Hepatocyte (in vitro differentiated cells): ENCODE results near the gene SIX2. TPM values are rescaled to one million over a fixed set of nuclear protein-coding genes. Genes with fewer than 3 reads are reported as not detected.

Experiments
- DNase-seq: peaks from one replicate; pipeline ENCODE4 v3.0.0-alpha.2; 2016; ENCODE audit warnings: low spot score
- H2AFZ ChIP-seq: fragments of 200-600 bp; sonication (generic); 2 replicates; pipeline ENCODE4 v1.6.0; 2016; ENCODE audit warnings: antibody characterized with exemption, mild to moderate bottlenecking
- H3K27ac ChIP-seq: fragments of 200-600 bp; sonication (generic); 2 replicates; pipeline ENCODE4 v1.5.1; 2016; ENCODE audit warnings: mild to moderate bottlenecking
- H3K27me3 ChIP-seq: fragments of 200-600 bp; sonication (generic); 2 replicates; pipeline ENCODE4 v1.6.1; 2016
- H3K36me3 ChIP-seq: fragments of 200-600 bp; sonication (generic); replicated peaks from 2 replicates; pipeline ENCODE4 v1.5.1; 2016; ENCODE audit warnings: low read depth; ENCODE audit not compliant: insufficient read depth
- H3K4me1 ChIP-seq: fragments of 200-600 bp; sonication (generic); 2 replicates; pipeline ENCODE4 v1.5.1; 2016; ENCODE audit warnings: mild to moderate bottlenecking, moderate library complexity; ENCODE audit not compliant: insufficient read depth
- H3K4me2 ChIP-seq: fragments of 200-600 bp; sonication (generic); 2 replicates; pipeline ENCODE4 v1.6.0; 2016
- H3K4me3 ChIP-seq: fragments of 200-600 bp; sonication (generic); 2 replicates; pipeline ENCODE4 v1.5.1; 2016; ENCODE audit warnings: mild to moderate bottlenecking
- H3K79me2 ChIP-seq: fragments of 200-600 bp; sonication (generic); 2 replicates; pipeline ENCODE4 v1.6.0; 2017; ENCODE audit warnings: mild to moderate bottlenecking
- H3K9me2 ChIP-seq: fragments of 200-600 bp; sonication (generic); replicated peaks from 2 replicates; pipeline ENCODE4 v1.6.0; 2017; ENCODE audit warnings: mild to moderate bottlenecking; ENCODE audit not compliant: insufficient read depth
- H3K9me3 ChIP-seq: fragments of 200-600 bp; sonication (generic); 2 replicates; pipeline ENCODE4 v1.5.1; 2016; ENCODE audit warnings: low read depth, mild to moderate bottlenecking
- H4K20me1 ChIP-seq: fragments of 200-600 bp; sonication (generic); 2 replicates; pipeline ENCODE4 v1.6.0; 2016; ENCODE audit warnings: mild to moderate bottlenecking; ENCODE audit not compliant: insufficient read depth, poor library complexity, severe bottlenecking
- EZH2 ChIP-seq: fragments of 200-600 bp; sonication (generic); IDR thresholded peaks from 2 replicates; pipeline ENCODE4 v1.6.1; 2016; ENCODE audit warnings: antibody characterized with exemption, mild to moderate bottlenecking, borderline replicate concordance
- EZH2phosphoT487 ChIP-seq: fragments of 200-600 bp; sonication (generic); IDR thresholded peaks from one replicate; pipeline ENCODE4 v1.6.1; 2018; ENCODE audit warnings: antibody characterized with exemption, mild to moderate bottlenecking, low read depth, moderate library complexity; ENCODE audit not compliant: unreplicated experiment, severe bottlenecking
- WGBS: methylation state at CpG from one replicate; pipeline ENCODE4 v1.1.6; 2016; ENCODE audit warnings: low lambda C conversion rate; ENCODE audit errors: missing lambda C conversion rate; 5-methylcytosine and 5-hydroxymethylcytosine counted together
- polyA plus RNA-seq: library from polyadenylated mRNA; unstranded; fragments of >200 nt; fragmentation: Nextera tagmentation; extraction: Ambion mirVana; gene quantifications from 2 replicates; pipeline ENCODE4 v1.2.1, GENCODE V29; 2016
- total RNA-seq: library from RNA; depleted of rRNA; stranded (reverse); fragments of >200 nt; gene quantifications from 2 replicates; pipeline ENCODE4 v1.2.3, GENCODE V29; 2014
- TF ChIP-seq, protein P1 (sequence below): fragments of 200-600 bp; sonication (generic); IDR thresholded peaks from 2 replicates; pipeline ENCODE4 v1.5.1; 2016; ENCODE audit warnings: antibody characterized with exemption, mild to moderate bottlenecking; ENCODE audit not compliant: poor library complexity

The SIX2 gene
- total and polyA plus RNA-seq, 2 experiments from 2014 or later = 0.53 to 1.3 TPM

DNA sequence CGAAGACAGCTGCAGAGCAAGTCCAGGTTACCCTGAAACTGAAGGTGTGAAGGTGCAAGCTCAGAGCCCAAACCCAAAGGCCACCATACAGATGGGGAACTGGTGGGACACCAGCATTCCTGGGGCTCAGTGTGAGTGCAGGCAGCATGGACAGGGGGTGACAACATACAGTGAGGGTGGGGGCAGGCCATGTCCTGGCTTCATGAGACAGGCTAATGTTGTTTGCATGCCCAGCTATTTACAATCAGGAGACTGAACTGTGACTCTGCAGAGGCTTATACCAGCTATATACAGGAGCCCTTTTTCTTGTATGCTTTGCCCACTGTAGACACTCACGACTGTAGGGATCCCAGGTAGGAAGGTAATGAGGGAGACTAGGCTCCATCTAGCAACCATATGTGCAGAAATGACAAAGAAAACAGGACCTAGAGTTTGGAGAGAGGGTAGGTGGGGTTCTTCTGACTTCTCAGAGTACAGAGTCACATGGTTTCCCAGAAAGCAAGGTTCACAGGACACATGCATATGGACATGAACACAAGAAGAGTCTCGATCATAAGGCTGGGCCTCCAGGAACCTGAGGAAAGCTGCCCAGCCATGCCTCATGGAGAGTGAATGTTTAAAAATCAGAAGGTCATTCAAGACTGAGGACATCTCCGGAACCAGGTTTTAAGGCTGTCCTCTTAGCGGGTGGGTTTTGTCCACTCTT is 41.4 kb downstream of the SIX2 start:
- no peak overlapping the region for H3K27ac ChIP-seq
- H3K4me2 ChIP-seq = no peak overlapping the region
- no peaks in the 10 kb centered on the region for H3K4me1 ChIP-seq
- no peaks in the 10 kb centered on the region for H3K9me3 ChIP-seq
- 89% methylated on average over 5 of the region's 5 CpGs for WGBS
- H3K4me3 ChIP-seq = no peak overlapping the region
- H4K20me1 ChIP-seq = no peaks in the 10 kb centered on the region
- no peak for DNase-seq
- H3K36me3 ChIP-seq = no peaks in the 10 kb centered on the region
- H3K9me2 ChIP-seq = no peaks in the 10 kb centered on the region
- no peaks in the 10 kb centered on the region for H3K79me2 ChIP-seq
- H3K27me3 ChIP-seq = peaks cover 31% of the 10 kb centered on the region
- no peak overlapping the region for H2AFZ ChIP-seq
- TF ChIP-seq, protein P1, sequence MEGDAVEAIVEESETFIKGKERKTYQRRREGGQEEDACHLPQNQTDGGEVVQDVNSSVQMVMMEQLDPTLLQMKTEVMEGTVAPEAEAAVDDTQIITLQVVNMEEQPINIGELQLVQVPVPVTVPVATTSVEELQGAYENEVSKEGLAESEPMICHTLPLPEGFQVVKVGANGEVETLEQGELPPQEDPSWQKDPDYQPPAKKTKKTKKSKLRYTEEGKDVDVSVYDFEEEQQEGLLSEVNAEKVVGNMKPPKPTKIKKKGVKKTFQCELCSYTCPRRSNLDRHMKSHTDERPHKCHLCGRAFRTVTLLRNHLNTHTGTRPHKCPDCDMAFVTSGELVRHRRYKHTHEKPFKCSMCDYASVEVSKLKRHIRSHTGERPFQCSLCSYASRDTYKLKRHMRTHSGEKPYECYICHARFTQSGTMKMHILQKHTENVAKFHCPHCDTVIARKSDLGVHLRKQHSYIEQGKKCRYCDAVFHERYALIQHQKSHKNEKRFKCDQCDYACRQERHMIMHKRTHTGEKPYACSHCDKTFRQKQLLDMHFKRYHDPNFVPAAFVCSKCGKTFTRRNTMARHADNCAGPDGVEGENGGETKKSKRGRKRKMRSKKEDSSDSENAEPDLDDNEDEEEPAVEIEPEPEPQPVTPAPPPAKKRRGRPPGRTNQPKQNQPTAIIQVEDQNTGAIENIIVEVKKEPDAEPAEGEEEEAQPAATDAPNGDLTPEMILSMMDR = no peak
- TF ChIP-seq EZH2 (no peak), EZH2phosphoT487 (no peak)

GRCh38 chr2:44967056-44967455 is 42.2 kb downstream of the SIX2 start:
- 77% methylated on average over 6 of the region's 6 CpGs for WGBS
- TF ChIP-seq, protein P1 = no peak
- TF ChIP-seq EZH2 = no peak
- TF ChIP-seq EZH2phosphoT487 = no peak
- H3K9me2 ChIP-seq = no peaks in the 10 kb centered on the region

GRCh38 chr2:44965684-44966083 is 43.6 kb downstream of the SIX2 start:
- Histone ChIP-seq H3K27ac (no peak overlapping the region), H3K4me2 (no peak overlapping the region), H4K20me1 (no peaks in the 10 kb centered on the region), H3K4me3 (no peak overlapping the region), H3K27me3 (peaks cover 46% of the 10 kb centered on the region), H2AFZ (no peak overlapping the region), H3K79me2 (no peaks in the 10 kb centered on the region), H3K9me2 (no peaks in the 10 kb centered on the region), H3K36me3 (no peaks in the 10 kb centered on the region), H3K9me3 (no peaks in the 10 kb centered on the region), H3K4me1 (no peaks in the 10 kb centered on the region)
- no peak for DNase-seq
- 88% methylated on average over 2 of the region's 2 CpGs for WGBS
- TF ChIP-seq, protein P1 = no peak
- TF ChIP-seq EZH2 = no peak

More at GRCh38 chr2:44967056-44967455, 42.2 kb downstream of the SIX2 start:
- no peaks in the 10 kb centered on the region for H3K36me3 ChIP-seq
- H3K4me3 ChIP-seq = no peak overlapping the region
- H3K4me2 ChIP-seq = no peak overlapping the region
- no peaks in the 10 kb centered on the region for H3K9me3 ChIP-seq
- H4K20me1 ChIP-seq = no peaks in the 10 kb centered on the region
- H2AFZ ChIP-seq = no peak overlapping the region
- peaks cover 35% of the 10 kb centered on the region for H3K27me3 ChIP-seq
- H3K4me1 ChIP-seq = no peaks in the 10 kb centered on the region
- no peak overlapping the region for H3K27ac ChIP-seq
- DNase-seq = no peak
- H3K79me2 ChIP-seq = no peaks in the 10 kb centered on the region
